Tibial nerve (tissue), 4 donors: ENCODE measurements around the gene POLDIP3. TPM values are rescaled to one million over a fixed set of nuclear protein-coding genes. Genes with fewer than 3 reads are reported as not detected.

ENCODE experiments used
- DNase-seq, 2 donors: peaks; one replicate each; pipeline ENCODE4 v3.0.0-alpha.2; 2019; ENCODE audit warnings: low spot score in 2 of 2
- H3K27ac ChIP-seq, 4 donors: fragments of 200-600 bp; sonication (generic) in 3 of 4; one replicate each; pipeline ENCODE4 v1.5.1; 2017 to 2019; ENCODE audit warnings: mild to moderate bottlenecking in 1 of 4
- H3K27me3 ChIP-seq, 2 donors: fragments of 200-600 bp; sonication (generic) in 1 of 2; one replicate each; pipeline versions ENCODE4 v1.5.1 to v1.6.0; 2017 to 2019
- H3K36me3 ChIP-seq, 3 donors: fragments of 200-600 bp; sonication (generic); one replicate each; pipeline ENCODE4 v1.5.1; 2018 to 2019
- H3K4me1 ChIP-seq, 4 donors: fragments of 200-600 bp; sonication (generic) in 3 of 4; one replicate each; pipeline ENCODE4 v1.5.1; 2017 to 2019
- H3K4me3 ChIP-seq, 4 donors: fragments of 200-600 bp; sonication (generic) in 3 of 4; one replicate each; pipeline ENCODE4 v1.5.1; 2017 to 2019; ENCODE audit warnings: mild to moderate bottlenecking in 1 of 4, moderate library complexity in 1 of 4
- H3K9me3 ChIP-seq, 4 donors: fragments of 200-600 bp; sonication (generic) in 3 of 4; one replicate each; pipeline ENCODE4 v1.5.1; 2017 to 2019
- CTCF ChIP-seq, 5 experiments: fragments of 200-600 bp in 3 of 5; fragments of 450-650 bp in 2 of 5; sonication (generic) in 3 of 5; IDR thresholded peaks; one replicate each; pipeline ENCODE4 v1.5.1; 2016 to 2019; ENCODE audit warnings: antibody characterized with exemption in 5 of 5, mild to moderate bottlenecking in 3 of 5, moderate library complexity in 2 of 5
- EP300 ChIP-seq, 2 donors: sonication (generic); formaldehyde crosslinking; IDR thresholded peaks; one replicate each; pipeline ENCODE4 v1.6.1; 2017; ENCODE audit warnings: antibody characterized with exemption in 2 of 2, mild to moderate bottlenecking in 1 of 2
- POLR2A ChIP-seq, 2 donors: fragments of 450-650 bp; IDR thresholded peaks; one replicate each; pipeline ENCODE4 v1.6.1; 2017; ENCODE audit warnings: antibody characterized with exemption in 2 of 2, mild to moderate bottlenecking in 2 of 2, moderate library complexity in 2 of 2
- WGBS, 2 donors: methylation state at CpG; one replicate each; pipeline ENCODE4 v1.1.5; 2018; 5-methylcytosine and 5-hydroxymethylcytosine counted together
- total RNA-seq, 4 donors: library from RNA; depleted of rRNA; stranded (reverse); fragments of >200 nt; gene quantifications; one replicate each; pipeline ENCODE4 v1.1.0, GENCODE V29; 2016

The POLDIP3 gene
- total RNA-seq, 4 donors from 2014 or later, result 47.4 to 49.2 (median 48.5) TPM

GRCh38 chr22:42654436-42655073 lies 39.9 kb upstream of the POLDIP3 start:
- Histone ChIP-seq H3K4me1 (peaks cover 0 to 3% (median 0%) of the 10 kb centered on the region in 4 donors), H3K4me3 (no peak overlapping the region), H3K36me3 (no peaks in the 10 kb centered on the region), H3K27ac (no peak overlapping the region), H3K9me3 (no peaks in the 10 kb centered on the region), H3K27me3 (no peaks in the 10 kb centered on the region)
- DNase-seq, result no peak
- WGBS, 2 donors, result 83 to 86% methylated on average over 7 of the region's 7 CpGs
- no peak for TF ChIP-seq CTCF (IDR thresholded peaks at IDR 0.05)
- no peak for TF ChIP-seq EP300 (IDR thresholded peaks at IDR 0.05)
- no peak for TF ChIP-seq POLR2A (IDR thresholded peaks at IDR 0.05)

GRCh38 chr22:42653999-42654398 lies 39.3 kb upstream of the POLDIP3 start:
- H3K36me3 ChIP-seq, result no peaks in the 10 kb centered on the region
- no peak overlapping the region for H3K4me3 ChIP-seq
- H3K4me1 ChIP-seq, result peaks cover 0 to 5% (median 0%) of the 10 kb centered on the region in 4 donors
- H3K9me3 ChIP-seq, result no peaks in the 10 kb centered on the region
- 81 to 83% methylated on average over 4 of the region's 4 CpGs for WGBS, 2 donors
- TF ChIP-seq POLR2A (IDR thresholded peaks at IDR 0.05), result no peak
- no peak overlapping the region for H3K27ac ChIP-seq
- no peak for DNase-seq
- H3K27me3 ChIP-seq, result no peaks in the 10 kb centered on the region

GRCh38 chr22:42651134-42651533 lies 36.5 kb upstream of the POLDIP3 start:
- Histone ChIP-seq H3K27ac (no peak overlapping the region), H3K4me3 (no peak overlapping the region), H3K4me1 (peaks cover 3 to 29% (median 25%) of the 10 kb centered on the region in 4 donors), H3K36me3 (no peaks in the 10 kb centered on the region), H3K9me3 (no peaks in the 10 kb centered on the region), H3K27me3 (no peaks in the 10 kb centered on the region)
- TF ChIP-seq POLR2A (IDR thresholded peaks at IDR 0.05), result no peak
- no peak for TF ChIP-seq EP300 (IDR thresholded peaks at IDR 0.05)
- TF ChIP-seq CTCF (IDR thresholded peaks at IDR 0.05), result no peak
- 68 to 83% methylated on average over 7 of the region's 7 CpGs for WGBS, 2 donors
- DNase-seq, result no peak

- TF ChIP-seq EP300 (IDR thresholded peaks at IDR 0.05) (peak in 1 of 2 donors; percentile 54), POLR2A (IDR thresholded peaks at IDR 0.05) (peak in 1 of 2 donors; percentile 44), CTCF (IDR thresholded peaks at IDR 0.05) (peak in 1 of 5 experiments; percentile 34)
- 5 to 31% methylated on average over 9 to 47 of the region's 81 CpGs for WGBS, 2 donors
- Histone ChIP-seq H3K4me3 (peak within 1 kb of the TSS; percentile 67 to 99 (median 93)), H3K4me1 (peaks cover 3 to 45% (median 42%) of the 10 kb centered on the region in 4 donors), H3K9me3 (no peaks in the 10 kb centered on the region), H3K27me3 (no peaks in the 10 kb centered on the region), H3K36me3 (no peaks in the 10 kb centered on the region), H3K27ac (peak within 1 kb of the TSS; percentile 83 to 99 (median 96))
- DNase-seq, result peak; percentile 57 to 68
Measured at GRCh38 chr22:42649246-42650099, 34.8 kb upstream of the POLDIP3 start, which contains the start of gene CYB5R3. TSS of gene CYB5R3 (minus strand) at chr22:42649392. CDS start at chr22:42649315, 77 bp downstream.

GRCh38 chr22:42648368-42649245 lies 33.9 kb upstream of the POLDIP3 start:
- Histone ChIP-seq H3K27me3 (no peaks in the 10 kb centered on the region), H3K27ac (peak overlapping the region; percentile 83 to 99 (median 96)), H3K9me3 (no peaks in the 10 kb centered on the region), H3K4me1 (peaks cover 3 to 54% (median 51%) of the 10 kb centered on the region in 4 donors), H3K4me3 (peak overlapping the region; percentile 67 to 99 (median 93)), H3K36me3 (no peaks in the 10 kb centered on the region)
- no peak for DNase-seq
- 2 to 4% methylated on average over 19 to 25 of the region's 49 CpGs for WGBS, 2 donors
- TF ChIP-seq POLR2A (IDR thresholded peaks at IDR 0.05) (peak in 1 of 2 donors; percentile 38), EP300 (IDR thresholded peaks at IDR 0.05) (peak in 1 of 2 donors; percentile 66), CTCF (IDR thresholded peaks at IDR 0.05) (no peak)
